ENCODE results near the gene ADRB1. TPM values are rescaled to one million over a fixed set of nuclear protein-coding genes. Genes with fewer than 3 reads are reported as not detected.

The ADRB1 gene
- total RNA-seq, 4 donors from 2014 or later = 0.18 to 1.1 (median 0.27) TPM; not detected in 1

DNA sequence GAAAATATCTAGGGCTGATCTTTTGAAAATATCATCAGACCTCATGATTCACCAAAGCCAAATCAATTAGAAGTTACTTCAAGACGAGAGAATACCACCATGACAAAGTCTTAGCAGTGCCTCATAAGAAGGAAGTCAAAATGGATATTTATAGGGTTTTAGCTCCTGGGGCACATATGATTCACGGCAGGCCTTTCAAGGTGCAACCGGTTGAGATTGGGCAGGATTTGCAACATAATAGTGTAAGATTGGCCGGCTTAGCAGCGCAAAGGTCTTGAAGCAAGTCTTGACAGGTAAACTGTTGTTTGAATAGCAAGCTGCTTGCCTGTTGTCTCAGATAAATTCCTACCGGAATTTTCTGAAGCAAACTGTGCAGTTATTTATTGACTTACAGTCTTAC is 17.5 kb downstream of the ADRB1 start:
- peak overlapping the region in 1 of 4 donors; percentile 18 for H3K27ac ChIP-seq
- H3K4me1 ChIP-seq = peaks cover 4 to 43% (median 15%) of the 10 kb centered on the region in 3 donors
- DNase-seq = no peak
- H3K9me3 ChIP-seq = no peaks in the 10 kb centered on the region
- intact Hi-C loops (cut with DNase I) = no loop called here
- peaks cover 0 to 23% (median 0%) of the 10 kb centered on the region in 4 donors for H3K27me3 ChIP-seq
- no peak overlapping the region for H3K4me3 ChIP-seq
- no peak for TF ChIP-seq POLR2A (IDR thresholded peaks at IDR 0.05)
- TF ChIP-seq, protein P1, sequence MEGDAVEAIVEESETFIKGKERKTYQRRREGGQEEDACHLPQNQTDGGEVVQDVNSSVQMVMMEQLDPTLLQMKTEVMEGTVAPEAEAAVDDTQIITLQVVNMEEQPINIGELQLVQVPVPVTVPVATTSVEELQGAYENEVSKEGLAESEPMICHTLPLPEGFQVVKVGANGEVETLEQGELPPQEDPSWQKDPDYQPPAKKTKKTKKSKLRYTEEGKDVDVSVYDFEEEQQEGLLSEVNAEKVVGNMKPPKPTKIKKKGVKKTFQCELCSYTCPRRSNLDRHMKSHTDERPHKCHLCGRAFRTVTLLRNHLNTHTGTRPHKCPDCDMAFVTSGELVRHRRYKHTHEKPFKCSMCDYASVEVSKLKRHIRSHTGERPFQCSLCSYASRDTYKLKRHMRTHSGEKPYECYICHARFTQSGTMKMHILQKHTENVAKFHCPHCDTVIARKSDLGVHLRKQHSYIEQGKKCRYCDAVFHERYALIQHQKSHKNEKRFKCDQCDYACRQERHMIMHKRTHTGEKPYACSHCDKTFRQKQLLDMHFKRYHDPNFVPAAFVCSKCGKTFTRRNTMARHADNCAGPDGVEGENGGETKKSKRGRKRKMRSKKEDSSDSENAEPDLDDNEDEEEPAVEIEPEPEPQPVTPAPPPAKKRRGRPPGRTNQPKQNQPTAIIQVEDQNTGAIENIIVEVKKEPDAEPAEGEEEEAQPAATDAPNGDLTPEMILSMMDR (IDR thresholded peaks at IDR 0.05) = no peak
- 29 to 45% methylated on average over 6 of the region's 6 CpGs for WGBS, 2 donors
- H3K36me3 ChIP-seq = no peaks in the 10 kb centered on the region

DNA sequence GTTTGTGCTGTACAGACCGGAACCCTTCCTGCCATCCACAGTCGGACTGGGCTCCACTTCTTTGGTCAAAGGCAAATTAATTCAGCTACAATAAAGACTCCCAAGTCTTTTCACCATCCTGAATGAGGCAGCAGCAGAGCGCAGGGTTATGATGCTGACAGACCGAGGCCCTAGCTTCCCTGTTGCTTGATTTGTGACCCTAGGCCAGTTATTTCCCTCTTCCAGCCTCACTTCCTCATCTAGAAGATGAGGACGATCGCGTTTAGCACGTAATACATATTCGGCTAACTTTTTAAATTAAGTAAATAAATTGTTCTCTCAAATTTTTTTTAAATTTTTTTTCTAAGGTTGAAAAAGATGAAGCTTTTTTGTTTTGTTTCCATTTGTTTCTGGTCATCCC is 18.1 kb downstream of the ADRB1 start:
- Histone ChIP-seq H3K9me3 (no peaks in the 10 kb centered on the region), H3K27ac (peak overlapping the region in 2 of 4 donors; percentile 18 to 22), H3K36me3 (no peaks in the 10 kb centered on the region), H3K4me1 (peaks cover 4 to 48% (median 17%) of the 10 kb centered on the region in 3 donors), H3K27me3 (peaks cover 0 to 23% (median 0%) of the 10 kb centered on the region in 4 donors), H3K4me3 (no peak overlapping the region)
- DNase-seq = no peak
- intact Hi-C loops (cut with DNase I) = no loop called here
- TF ChIP-seq POLR2A (IDR thresholded peaks at IDR 0.05) = no peak
- TF ChIP-seq, protein P1 (IDR thresholded peaks at IDR 0.05) = no peak
- 78 to 79% methylated on average over 9 of the region's 9 CpGs for WGBS, 2 donors

DNA sequence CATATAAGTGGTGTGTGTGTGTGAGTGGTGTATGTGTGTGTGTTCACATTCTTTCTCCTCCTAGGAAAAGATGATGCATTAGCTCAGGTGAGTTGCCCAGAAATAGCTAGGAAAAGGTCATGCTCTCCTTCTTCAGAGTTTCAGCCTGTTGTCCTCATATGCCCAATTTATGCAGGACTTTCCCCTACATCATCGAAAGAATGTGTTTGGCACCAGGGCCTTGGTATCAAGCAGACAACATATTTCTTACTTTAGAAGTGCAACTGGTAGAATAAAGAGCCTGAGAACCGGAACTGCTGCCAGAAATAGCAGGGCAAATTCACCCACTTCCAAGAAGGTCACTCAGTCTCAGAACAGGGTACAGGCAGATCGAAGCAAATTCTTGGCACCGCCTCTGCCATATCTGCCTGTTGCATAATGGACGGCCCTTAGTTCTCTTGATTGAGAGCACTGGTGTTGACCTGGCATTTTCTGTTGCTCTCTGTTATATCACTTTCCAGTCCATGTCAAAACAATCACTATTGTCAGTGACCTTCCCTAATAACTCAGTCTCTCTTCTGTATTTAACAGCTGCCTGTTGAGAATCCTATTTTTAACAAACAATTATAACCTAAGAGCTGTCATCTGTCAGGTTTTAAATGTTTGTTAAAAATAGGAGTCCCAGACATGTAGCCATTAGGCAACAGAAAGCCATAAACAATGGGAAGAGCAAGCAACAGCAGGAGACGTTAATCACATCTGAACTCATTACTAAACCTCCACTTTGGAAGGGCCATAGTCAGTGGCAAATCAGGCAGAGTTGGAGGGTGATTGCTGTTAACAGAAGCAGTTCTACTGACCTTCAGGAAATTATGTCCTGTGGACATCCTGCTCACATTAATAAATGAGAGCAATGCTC is 20.7 kb downstream of the ADRB1 start:
- no peak for DNase-seq
- intact Hi-C loops (cut with DNase I) = no loop called here
- Histone ChIP-seq H3K27ac (peak overlapping the region in 1 of 4 donors; percentile 9), H3K4me3 (no peak overlapping the region), H3K27me3 (peaks cover 0 to 23% (median 0%) of the 10 kb centered on the region in 4 donors), H3K36me3 (no peaks in the 10 kb centered on the region), H3K9me3 (no peaks in the 10 kb centered on the region), H3K4me1 (peaks cover 15 to 59% (median 22%) of the 10 kb centered on the region in 3 donors)
- WGBS, 2 donors = 39 to 54% methylated on average over 6 of the region's 6 CpGs
- TF ChIP-seq POLR2A (IDR thresholded peaks at IDR 0.05) = no peak
- TF ChIP-seq, protein P1 (IDR thresholded peaks at IDR 0.05) = no peak

DNA sequence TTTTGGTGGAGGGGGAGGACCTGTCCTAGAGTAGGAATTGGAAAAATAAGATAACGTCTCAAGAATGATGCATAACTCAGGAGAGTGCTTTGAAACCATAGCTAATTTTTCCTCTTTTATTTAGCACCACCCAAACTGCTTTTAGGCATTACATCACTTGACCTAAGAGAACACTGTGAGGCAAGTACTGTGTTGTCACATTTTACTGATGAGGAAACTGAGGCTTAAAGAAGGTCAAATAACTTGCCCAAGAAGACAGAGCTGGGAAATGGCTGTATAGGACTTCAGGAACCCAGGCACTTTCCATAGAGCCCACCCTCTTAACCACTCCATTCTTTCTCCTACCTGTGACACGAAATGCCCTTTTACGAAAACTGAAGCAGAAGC is 21.4 kb downstream of the ADRB1 start:
- no peak for DNase-seq
- H3K27ac ChIP-seq = peak overlapping the region in 1 of 4 donors; percentile 9
- WGBS, 2 donors = 82 to 90% methylated on average over 3 of the region's 3 CpGs
- intact Hi-C loops (cut with DNase I) = no loop called here
- peaks cover 15 to 58% (median 22%) of the 10 kb centered on the region in 3 donors for H3K4me1 ChIP-seq
- H3K27me3 ChIP-seq = peaks cover 0 to 23% (median 0%) of the 10 kb centered on the region in 4 donors
- H3K36me3 ChIP-seq = no peaks in the 10 kb centered on the region
- H3K9me3 ChIP-seq = no peaks in the 10 kb centered on the region
- TF ChIP-seq, protein P1 (IDR thresholded peaks at IDR 0.05) = no peak
- TF ChIP-seq POLR2A (IDR thresholded peaks at IDR 0.05) = no peak
- no peak overlapping the region for H3K4me3 ChIP-seq

DNA sequence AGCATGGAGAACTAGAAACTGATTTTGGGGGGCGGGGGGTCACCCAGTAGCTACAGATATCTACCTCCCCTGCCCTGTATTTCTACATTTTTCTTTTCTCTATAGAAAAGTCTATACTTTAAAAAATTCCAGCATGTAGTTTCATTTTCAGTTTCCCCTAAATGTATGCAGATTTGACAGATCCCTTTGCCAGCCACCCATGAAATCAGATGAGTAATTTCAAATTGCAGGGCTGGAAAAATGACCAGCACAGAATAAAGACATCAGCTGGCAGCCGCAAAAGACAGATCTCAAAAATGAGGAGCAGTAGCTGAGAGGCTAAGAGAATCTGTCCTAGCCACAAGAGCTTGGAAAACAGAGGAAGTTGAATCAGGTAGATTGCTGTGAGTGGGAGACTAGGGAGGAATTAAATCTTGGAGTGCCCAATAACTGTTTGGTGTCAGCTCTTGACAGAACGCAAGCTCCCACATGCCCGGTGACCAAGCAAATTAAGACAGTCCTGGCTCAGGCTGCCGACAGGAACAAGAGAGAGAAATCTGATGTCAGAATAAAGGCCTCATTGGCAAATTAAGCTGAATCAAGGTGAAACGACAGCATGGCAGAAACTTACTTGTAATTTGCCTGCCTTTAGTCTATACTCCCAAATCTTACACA is 24.5 kb downstream of the ADRB1 start:
- peaks cover 0 to 14% (median 0%) of the 10 kb centered on the region in 4 donors for H3K27me3 ChIP-seq
- 31 to 38% methylated on average over 6 of the region's 6 CpGs for WGBS, 2 donors
- TF ChIP-seq, protein P1 (IDR thresholded peaks at IDR 0.05) = no peak
- TF ChIP-seq POLR2A (IDR thresholded peaks at IDR 0.05) = no peak
- H3K4me3 ChIP-seq = no peak overlapping the region
- H3K9me3 ChIP-seq = no peaks in the 10 kb centered on the region
- DNase-seq = no peak
- no peaks in the 10 kb centered on the region for H3K36me3 ChIP-seq
- peaks cover 11 to 36% (median 15%) of the 10 kb centered on the region in 3 donors for H3K4me1 ChIP-seq
- intact Hi-C loops (cut with DNase I) = no loop called here
- H3K27ac ChIP-seq = peak overlapping the region in 2 of 4 donors; percentile 50 to 56
